ENCODE results near the gene SLC6A11.

Gene SLC6A11

DNA sequence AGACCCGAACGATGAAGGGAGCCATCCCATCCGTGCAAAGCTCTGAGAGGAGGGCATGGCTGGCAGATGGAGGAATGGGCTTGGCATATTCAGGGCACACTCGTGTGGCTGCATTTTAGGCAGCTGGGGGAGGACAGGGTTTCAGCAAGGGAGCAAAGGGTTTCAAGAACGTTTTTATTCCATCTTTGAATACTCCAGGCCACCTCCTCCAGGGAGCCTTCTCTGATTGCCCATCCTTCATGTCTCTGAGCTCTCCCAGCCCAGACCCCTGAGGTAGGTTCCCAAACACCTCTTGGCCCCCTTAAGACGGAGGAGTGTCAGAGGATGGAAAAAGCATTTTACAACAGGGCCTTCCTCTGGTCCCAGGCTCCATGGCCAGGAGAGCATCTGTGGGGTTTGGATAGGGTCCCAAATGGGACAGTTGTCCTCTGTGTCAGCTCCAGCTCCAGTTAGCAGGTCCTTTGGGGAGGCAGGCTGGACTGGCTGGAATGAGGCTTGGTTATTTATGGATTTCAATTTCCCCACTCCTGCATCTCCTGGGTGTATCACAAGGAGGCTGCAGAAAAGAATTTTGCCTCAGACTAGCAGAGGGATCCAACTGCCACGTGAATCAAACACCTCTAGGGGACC is 158.8 kb downstream of the SLC6A11 start:
- no peak for DNase-seq (ENCODE audit: extremely low read depth in 1 of 2, low read depth in 1 of 2)

DNA sequence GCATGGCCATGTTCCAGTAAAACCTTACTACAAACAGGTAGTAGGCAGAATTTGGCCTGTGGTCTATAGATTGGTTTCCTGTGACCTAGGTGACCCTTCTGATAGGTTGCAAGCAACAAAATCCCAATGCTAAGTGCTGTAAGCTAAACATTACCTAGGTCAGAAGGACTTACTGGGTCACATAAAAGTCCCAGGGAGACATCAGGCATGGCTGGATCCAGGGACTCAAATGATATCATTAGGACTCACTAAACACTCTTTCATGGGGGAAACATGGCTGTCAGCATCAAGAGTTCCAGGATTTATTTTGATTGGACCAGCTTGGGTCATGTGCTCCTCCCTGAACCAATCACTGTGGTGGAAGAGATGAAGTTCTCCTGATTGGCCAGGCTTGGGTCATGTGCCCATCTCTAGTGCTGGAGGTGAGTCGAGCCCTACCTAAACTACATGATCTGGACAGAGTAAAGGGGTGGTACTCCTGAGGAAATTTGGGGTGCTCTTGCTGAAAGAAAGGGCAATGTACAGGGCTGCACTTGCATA is 159.7 kb downstream of the SLC6A11 start:
- no peak for DNase-seq (ENCODE audit: extremely low read depth in 1 of 2, low read depth in 1 of 2)

DNA sequence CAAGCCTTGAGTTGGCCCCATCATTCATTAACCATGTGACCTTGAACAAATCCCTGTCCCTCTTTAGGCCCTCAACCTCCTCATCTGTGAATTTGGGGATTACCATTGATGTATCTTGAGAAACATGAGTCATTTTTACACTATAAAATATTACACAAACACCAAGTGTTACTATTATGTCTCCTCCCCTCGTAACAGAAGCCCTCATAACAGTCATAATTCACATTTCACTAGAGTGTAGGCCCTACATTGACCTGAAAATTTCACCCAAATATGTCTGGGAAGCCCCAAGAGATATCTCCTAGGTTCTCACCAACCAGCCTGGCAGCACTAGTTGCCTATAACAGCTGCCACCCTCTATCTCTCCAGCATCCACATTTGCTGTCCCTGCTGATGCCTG is 160.7 kb downstream of the SLC6A11 start:
- DNase-seq (ENCODE audit: extremely low read depth in 1 of 2, low read depth in 1 of 2), result no peak

DNA sequence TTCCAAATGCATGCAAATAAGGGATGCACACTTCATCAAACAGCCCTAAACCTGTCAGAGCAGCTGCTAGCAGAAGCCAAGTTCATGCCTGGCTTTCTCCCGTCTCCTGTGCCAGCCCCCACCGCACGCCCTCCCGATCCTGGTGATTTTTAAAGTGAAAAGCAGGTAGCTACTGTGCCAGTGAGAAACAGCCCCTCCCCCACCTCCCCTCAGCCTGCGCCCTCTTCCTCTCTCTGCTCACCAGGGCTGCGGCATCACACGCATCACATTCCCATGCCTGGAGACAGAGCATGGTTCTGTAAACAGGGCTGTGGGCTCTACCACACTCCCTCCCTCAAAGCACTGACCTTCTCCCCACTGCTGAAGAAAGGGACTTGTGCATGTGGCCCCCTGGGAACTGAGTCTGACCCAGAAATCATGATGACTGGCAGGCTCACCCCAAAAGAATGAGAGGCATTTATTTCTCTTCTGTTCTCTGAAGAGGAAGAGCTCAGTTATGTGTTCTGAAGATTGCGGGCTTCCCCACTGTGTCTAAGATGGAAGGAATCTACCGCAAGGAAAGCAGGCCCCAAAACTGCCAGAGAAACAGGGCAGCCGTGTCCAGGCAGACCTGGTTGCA is 162.0 kb downstream of the SLC6A11 start:
- no peak for DNase-seq (ENCODE audit: extremely low read depth in 1 of 2, low read depth in 1 of 2)

- DNase-seq (ENCODE audit: extremely low read depth in 1 of 2, low read depth in 1 of 2), result no peak
These were observed 162.9 kb downstream of the SLC6A11 start for GRCh38 chr3:10978956-10979355.

GRCh38 chr3:10980312-10980711 is 164.3 kb downstream of the SLC6A11 start:
- DNase-seq (ENCODE audit: extremely low read depth in 1 of 2, low read depth in 1 of 2), result no peak

DNA sequence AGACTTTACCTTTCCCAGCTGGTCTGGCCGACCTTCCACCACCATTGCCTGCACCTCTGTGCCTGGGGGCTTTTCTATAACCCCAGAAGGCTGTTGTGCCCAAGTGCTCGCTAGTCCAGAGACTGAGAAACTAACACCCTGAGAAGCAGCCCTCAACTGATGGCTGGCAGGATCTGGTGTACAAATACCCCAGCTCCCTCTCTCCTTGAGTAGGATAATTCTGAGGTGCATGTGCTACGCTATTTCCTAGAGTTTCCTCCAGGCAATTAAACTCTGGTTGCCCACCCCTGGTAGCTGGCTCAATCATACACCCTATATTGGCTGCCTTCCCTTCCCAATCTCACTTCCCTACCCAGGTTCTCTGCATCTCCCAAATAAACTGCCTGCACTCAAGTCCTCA is 165.0 kb downstream of the SLC6A11 start:
- DNase-seq (ENCODE audit: extremely low read depth in 1 of 2, low read depth in 1 of 2), result no peak

DNA sequence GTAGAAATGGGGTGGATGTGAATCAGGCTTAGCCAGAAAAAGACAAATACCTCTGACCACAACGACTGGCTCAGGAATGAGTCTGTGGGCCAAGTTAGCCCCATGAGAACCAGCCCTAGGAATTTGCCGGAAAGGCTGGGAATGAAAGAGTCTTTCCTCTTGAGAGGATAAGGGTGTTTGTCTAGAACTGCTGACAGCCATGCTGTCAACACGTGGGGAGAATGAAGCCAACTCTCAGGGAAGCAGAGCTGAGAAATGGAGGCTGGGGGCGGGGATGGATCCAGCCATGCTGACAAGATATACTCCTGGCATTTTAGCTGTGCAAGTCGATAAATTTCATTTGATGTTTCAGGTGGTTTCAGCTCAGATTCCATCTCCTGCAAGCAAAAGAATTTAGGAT is 165.9 kb downstream of the SLC6A11 start:
- no peak for DNase-seq (ENCODE audit: extremely low read depth in 1 of 2, low read depth in 1 of 2)

DNA sequence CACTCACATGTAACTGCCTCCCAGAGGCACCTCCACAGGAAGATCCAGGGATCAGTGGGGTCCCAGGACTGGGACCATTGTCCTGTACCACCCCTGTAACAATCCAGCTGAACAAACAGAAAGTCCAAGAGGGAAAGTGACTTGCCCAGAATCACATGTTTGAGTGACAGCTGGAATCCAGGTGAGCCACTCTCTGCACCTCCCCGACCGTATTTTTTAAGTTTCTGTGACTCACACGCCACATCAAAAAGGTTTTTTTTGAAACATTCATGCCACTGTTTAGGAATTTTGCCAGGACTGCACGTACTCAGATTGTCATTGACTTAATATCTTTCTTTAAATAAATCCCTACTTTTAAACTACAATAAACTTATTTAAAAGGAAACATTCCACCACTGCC is 166.8 kb downstream of the SLC6A11 start:
- DNase-seq (ENCODE audit: extremely low read depth in 1 of 2, low read depth in 1 of 2), result no peak

GRCh38 chr3:10983219-10983916 is 167.3 kb downstream of the SLC6A11 start:
- no peak for DNase-seq (ENCODE audit: extremely low read depth in 1 of 2, low read depth in 1 of 2)

DNA sequence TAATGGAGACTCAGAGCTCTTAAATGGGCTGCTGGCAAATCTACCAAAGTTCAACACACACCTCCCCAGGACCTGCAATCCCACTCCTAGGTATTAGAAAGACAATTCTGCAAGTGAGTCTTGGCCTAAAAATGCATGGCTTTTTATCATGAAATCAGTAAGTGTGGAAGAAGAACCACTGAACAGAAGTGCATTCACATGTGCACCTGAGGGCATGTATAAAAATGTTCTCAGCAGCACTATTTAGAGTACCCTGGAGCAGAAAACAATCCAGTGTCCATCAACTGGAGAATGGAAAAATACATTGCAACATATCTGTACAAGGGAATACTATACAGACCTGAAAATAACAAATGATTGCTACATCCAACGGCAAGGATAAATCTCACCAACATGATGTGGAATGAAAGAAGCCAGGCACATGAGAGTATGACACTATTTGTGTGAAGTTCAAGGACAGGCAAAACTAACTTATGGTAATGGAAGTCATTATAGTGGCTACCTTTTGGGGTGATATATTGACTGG is 168.4 kb downstream of the SLC6A11 start:
- no peak for DNase-seq (ENCODE audit: extremely low read depth in 1 of 2, low read depth in 1 of 2)

GRCh38 chr3:10985181-10985580 is 169.2 kb downstream of the SLC6A11 start:
- no peak for DNase-seq (ENCODE audit: extremely low read depth in 1 of 2, low read depth in 1 of 2)

DNA sequence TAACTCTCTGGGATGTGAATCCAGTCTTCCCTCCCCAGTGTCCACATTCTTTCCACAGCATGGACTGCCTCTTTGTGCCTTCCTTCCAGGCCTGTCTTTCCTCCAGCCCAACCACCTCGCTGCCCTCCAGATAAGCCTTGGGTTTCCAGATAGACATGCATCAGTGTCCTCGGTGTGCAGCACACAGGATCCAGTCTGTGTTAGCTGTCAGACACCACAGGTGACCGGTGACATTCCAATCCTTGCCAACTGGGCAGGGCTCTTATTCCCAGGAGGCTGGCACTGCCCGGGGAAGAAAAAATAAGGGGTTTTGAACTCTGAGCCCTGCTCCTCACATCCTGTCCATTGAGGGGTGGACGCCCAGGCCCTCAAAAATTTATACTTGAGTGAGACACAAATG is 170.6 kb downstream of the SLC6A11 start:
- no peak for DNase-seq (ENCODE audit: extremely low read depth in 1 of 2, low read depth in 1 of 2)

DNA sequence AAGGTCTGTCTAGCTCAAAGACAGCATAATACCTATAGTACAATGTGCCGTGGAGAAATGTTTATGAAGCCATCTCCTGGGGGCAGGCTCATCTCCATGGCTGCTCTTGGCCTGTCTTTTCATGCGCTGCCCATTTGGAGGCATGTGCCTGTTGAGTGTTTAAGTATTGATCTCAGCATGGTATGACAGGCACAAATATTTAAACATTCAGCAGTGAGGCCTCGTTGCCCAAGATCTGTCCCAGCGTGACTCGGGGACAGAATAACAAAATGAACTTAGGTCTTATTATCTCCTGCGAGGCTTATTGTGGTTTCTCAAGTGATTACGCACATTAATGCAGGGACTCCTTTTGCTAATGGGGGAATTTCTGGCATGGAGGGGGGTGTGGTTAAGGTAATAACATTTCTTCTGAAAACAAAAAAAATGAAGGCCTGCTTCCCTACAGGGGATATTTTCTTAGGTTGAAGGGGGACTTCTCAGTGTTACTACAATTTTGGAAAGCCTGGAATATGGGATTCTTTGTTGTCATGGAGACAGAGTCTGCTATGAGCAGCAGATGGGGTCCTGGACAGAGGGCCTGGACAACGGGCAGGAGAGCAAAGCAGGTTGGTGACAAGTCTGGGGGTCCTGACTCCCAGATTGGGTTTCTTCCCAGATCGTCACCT is 172.1 kb downstream of the SLC6A11 start:
- DNase-seq (ENCODE audit: extremely low read depth in 1 of 2, low read depth in 1 of 2), result no peak

- DNase-seq (ENCODE audit: extremely low read depth in 1 of 2, low read depth in 1 of 2), result no peak
These were observed 173.0 kb downstream of the SLC6A11 start for GRCh38 chr3:10988991-10989484.

Data from activated CD8-positive, alpha-beta memory T cell treated with anti-CD3 and anti-CD28 coated beads for 1 hour (primary cell).